HepG2 (cell line): ENCODE results near the gene HACL1. TPM values are rescaled to one million over a fixed set of nuclear protein-coding genes. Genes with fewer than 3 reads are reported as not detected.

Experiments used
- ATAC-seq: fragments of 200-7000 bp; cut with Tn5 transposase; 3 replicates; pipeline ENCODE4 v1.9.1; 2020; ENCODE audit warnings: mild to moderate bottlenecking, moderate library complexity
- BruUV-seq: library from RNA; stranded (reverse); fragments of 400-500 nt; replicated peaks from 2 replicates; lab custom pipeline; 2021; lab: Mats Ljungman, UMichigan
- CTCF ChIA-PET: fragments of 300-600 bp; formaldehyde crosslinking; extraction: SDS; loops from one replicate; lab custom pipeline; 2021; ENCODE audit warnings: low total read pairs, inconsistent platforms, low intra/inter-chr PET ratio; lab: Yijun Ruan, JAX
- POLR2A ChIA-PET: fragments of 350-600 bp; sonication (Branson Sonifier 250); formaldehyde crosslinking; loops from one replicate; lab custom pipeline; 2020; ENCODE audit warnings: antibody characterized with exemption, inconsistent platforms; lab: Yijun Ruan, JAX
- DNase-seq: peaks from one replicate; pipeline ENCODE4 v3.0.0-alpha.2; 2015; ENCODE audit warnings: low spot score
- FAIRE-seq: peaks from 3 replicates; lab custom pipeline; 2011; peaks lifted over from hg19 to GRCh38; lab: Jason Lieb, UNC
- H2AFZ ChIP-seq: one replicate; pipeline ENCODE4 v1.6.1; 2011; ENCODE audit warnings: low read length, inconsistent platforms
- H3K27ac ChIP-seq: fragments of 300-600 bp; 3 replicates; pipeline ENCODE4 v1.8.0; 2011; ENCODE audit warnings: mixed run types, mild to moderate bottlenecking, mixed read lengths, low read length, inconsistent platforms; ENCODE audit not compliant: insufficient read depth; ENCODE audit errors: extremely low read length
- H3K27me3 ChIP-seq, 2 experiments: fragments of 200-600 bp in 1 of 2; 2 replicates in 1 of 2; 3 replicates in 1 of 2; pipeline versions ENCODE4 v1.6.0 to v1.8.0; 2011; ENCODE audit warnings: low read length in 2 of 2, mild to moderate bottlenecking in 2 of 2, moderate library complexity in 2 of 2, inconsistent platforms in 1 of 2; ENCODE audit not compliant: insufficient read depth in 2 of 2, control insufficient read depth in 1 of 2
- H3K36me3 ChIP-seq, 2 experiments: fragments of 200-600 bp in 1 of 2; replicated peaks in 1 of 2; 2 replicates in 1 of 2; 3 replicates in 1 of 2; pipeline versions ENCODE4 v1.5.1 to v1.8.0; 2011; ENCODE audit warnings: low read length in 2 of 2, inconsistent platforms in 1 of 2; ENCODE audit not compliant: insufficient read depth in 2 of 2, control insufficient read depth in 1 of 2
- H3K4me1 ChIP-seq: 2 replicates; pipeline ENCODE4 v1.5.1; 2012; ENCODE audit warnings: low read length, inconsistent platforms; ENCODE audit not compliant: insufficient read depth
- H3K4me2 ChIP-seq: 2 replicates; pipeline ENCODE4 v1.6.0; 2011; ENCODE audit warnings: low read depth, low read length, inconsistent platforms
- H3K4me3 ChIP-seq, 3 experiments: fragments of 200-600 bp in 1 of 3; sonication (generic), shearing (Covaris generic) in 1 of 3; replicated peaks in 1 of 3; 2 replicates each; pipeline ENCODE4 v1.5.1; 2011 to 2016; ENCODE audit warnings: low read length in 3 of 3, inconsistent platforms in 2 of 3, low read depth in 2 of 3, mild to moderate bottlenecking in 2 of 3, control low read depth in 1 of 3, mixed read lengths in 1 of 3; ENCODE audit not compliant: insufficient read depth in 1 of 3
- H3K79me2 ChIP-seq: one replicate; pipeline ENCODE4 v1.6.1; 2011; ENCODE audit warnings: low read length, inconsistent platforms; ENCODE audit not compliant: insufficient read depth
- H3K9ac ChIP-seq: 2 replicates; pipeline ENCODE4 v1.6.0; 2011; ENCODE audit warnings: mild to moderate bottlenecking, low read depth, low read length, inconsistent platforms; ENCODE audit not compliant: insufficient read depth
- H3K9me3 ChIP-seq: 2 replicates; pipeline ENCODE4 v1.5.1; 2012; ENCODE audit warnings: mild to moderate bottlenecking, low read length
- H4K20me1 ChIP-seq: 2 replicates; pipeline ENCODE4 v1.6.0; 2011; ENCODE audit warnings: inconsistent platforms, mild to moderate bottlenecking, low read length, moderate library complexity; ENCODE audit not compliant: insufficient read depth
- HMGA1 ChIP-seq: sonication (generic); formaldehyde crosslinking; conservative IDR thresholded peaks from 2 replicates; pipeline ENCODE4 v1.4.0; 2020; ENCODE audit warnings: missing genetic modification reagents
- KDM1A ChIP-seq: IDR thresholded peaks from 2 replicates; pipeline ENCODE4 v1.6.1; 2016; ENCODE audit warnings: missing compliant biosample characterization
- SIX1 ChIP-seq: sonication (generic); formaldehyde crosslinking; IDR thresholded peaks from 2 replicates; pipeline ENCODE4 v1.4.0; 2020; ENCODE audit warnings: missing genetic modification reagents, borderline replicate concordance
- SKI ChIP-seq: fragments of 450-650 bp; IDR thresholded peaks from one replicate; pipeline ENCODE4 v1.6.1; 2018; ENCODE audit warnings: mild to moderate bottlenecking; ENCODE audit not compliant: partially characterized antibody
- ZBTB33 ChIP-seq: sonication (generic); formaldehyde crosslinking; IDR thresholded peaks from 2 replicates; pipeline ENCODE4 v1.4.0; 2020; ENCODE audit warnings: missing genetic modification reagents
- ZBTB37 ChIP-seq: sonication (generic); formaldehyde crosslinking; IDR thresholded peaks from 2 replicates; pipeline ENCODE4 v1.4.0; 2020; ENCODE audit warnings: mild to moderate bottlenecking, missing genetic modification reagents
- ZFP91 ChIP-seq: sonication (generic); formaldehyde crosslinking; IDR thresholded peaks from 2 replicates; pipeline ENCODE4 v1.9.0; 2022; ENCODE audit warnings: missing genetic modification reagents, mild to moderate bottlenecking, borderline replicate concordance
- ZNF687 ChIP-seq: sonication (generic); formaldehyde crosslinking; IDR thresholded peaks from 2 replicates; pipeline ENCODE4 v1.5.1; 2020; ENCODE audit warnings: mild to moderate bottlenecking, missing genetic modification reagents, moderate library complexity
- ZNF850 ChIP-seq: sonication (generic); formaldehyde crosslinking; conservative IDR thresholded peaks from 2 replicates; pipeline ENCODE4 v1.9.0; 2021; ENCODE audit warnings: mild to moderate bottlenecking, missing genetic modification reagents
- WGBS: methylation state at CpG from one replicate; pipeline ENCODE4 v1.1.6; 2017; ENCODE audit warnings: low lambda C conversion rate; 5-methylcytosine and 5-hydroxymethylcytosine counted together
- in situ Hi-C: cut with HindIII; loops from 2 replicates; pipeline ENCODE4 v1.10.0; 2017; ENCODE audit warnings: low pct_unique_long_range_greater_than_20kb; ENCODE audit not compliant: extremely low pct_ligation_motif_present
- intact Hi-C: fragments of 100-400 bp; cut with micrococcal nuclease; formaldehyde crosslinking; loops from one replicate; pipeline ENCODE4 v1.10.0; 2022; ENCODE audit not compliant: unreplicated experiment
- polyA plus RNA-seq, 8 experiments: library from polyadenylated mRNA; depleted of rRNA in 3 of 8; stranded (reverse) in 7 of 8; unstranded in 1 of 8; fragments of >200 nt; fragmentation: Illumina TruSeq in 4 of 8; extraction: Trizol in 4 of 8; gene quantifications; 2 replicates each; pipeline versions ENCODE4 v1.2.1 to v1.2.3, GENCODE V29; 2011 to 2016; ENCODE audit warnings: low read depth in 4 of 8, missing spikeins in 1 of 8, mixed read lengths in 1 of 8; ENCODE audit not compliant: insufficient read depth in 1 of 8
- total RNA-seq, 5 experiments: library from RNA; depleted of rRNA; stranded (reverse); fragments of >200 nt; fragmentation: Illumina TruSeq; extraction: Trizol; gene quantifications; 2 replicates each; pipeline ENCODE4 v1.2.3, GENCODE V29; 2016; ENCODE audit warnings: low read depth in 1 of 5

The HACL1 gene
- total and polyA plus RNA-seq, 2 of the 13 experiments (the other 11 are each of a cell fraction or from before 2014, with no cell fraction given): 22.1 to 25.7 TPM

GRCh38 chr3:15645740-15646501, 44.6 kb upstream of the HACL1 start:
- H2AFZ ChIP-seq: no peak overlapping the region
- no TSS peak for BruUV-seq
- CTCF ChIA-PET: no interaction called here
- H3K9me3 ChIP-seq: no peaks in the 10 kb centered on the region
- in situ Hi-C loops (loop anchor here (25.0 kb wide), 1 partner anchor 591 kb away; no protein-coding TSS in a partner anchor), intact Hi-C loops (no loop called here)
- no peaks in the 10 kb centered on the region for H3K27me3 ChIP-seq
- no peak overlapping the region for H3K27ac ChIP-seq
- no peak for TF ChIP-seq ZNF687 (CRISPR knock-in tag)
- TF ChIP-seq ZFP91 (CRISPR knock-in tag): no peak
- no peak for TF ChIP-seq ZBTB33 (CRISPR knock-in tag)
- TF ChIP-seq HMGA1 (CRISPR knock-in tag): no peak
- TF ChIP-seq ZBTB37 (CRISPR knock-in tag): no peak
- no peak for TF ChIP-seq ZNF850 (CRISPR knock-in tag)
- TF ChIP-seq SIX1 (CRISPR knock-in tag): no peak
- TF ChIP-seq SKI: no peak
- TF ChIP-seq KDM1A: no peak
- no peak overlapping the region for H3K4me3 ChIP-seq
- ATAC-seq (no peak), FAIRE-seq (no peak), DNase-seq (no peak)
- H3K4me1 ChIP-seq: peaks cover 10% of the 10 kb centered on the region
- H3K4me2 ChIP-seq: no peak overlapping the region
- H3K36me3 ChIP-seq: 0 out of 5 replicates have a peak, but pooled peaks cover 0 to 1% of the 10 kb centered on the region in 2 experiments
- 90% methylated on average over 17 of the region's 18 CpGs for WGBS
- H4K20me1 ChIP-seq: no peaks in the 10 kb centered on the region
- POLR2A ChIA-PET: no interaction called here
- H3K9ac ChIP-seq: no peak overlapping the region
- H3K79me2 ChIP-seq: no peaks in the 10 kb centered on the region
